Upper lobe of left lung (tissue), 6 donors: Measurements from ENCODE around the gene KISS1R. TPM values are rescaled to one million over a fixed set of nuclear protein-coding genes. Genes with fewer than 3 reads are reported as not detected.

Experiments
- ATAC-seq, 2 donors: fragments of 200-7000 bp; cut with Tn5 transposase; one replicate each; pipeline ENCODE4 v1.9.1; 2022; ENCODE audit warnings: mild to moderate bottlenecking in 2 of 2, moderate library complexity in 2 of 2; ENCODE audit not compliant: low FRiP score in 2 of 2
- DNase-seq, 2 donors: peaks; one replicate each; pipeline ENCODE4 v3.0.0-alpha.2; 2019 to 2020
- H3K27ac ChIP-seq, 4 donors: fragments of 200-600 bp; sonication (generic); one replicate each; pipeline ENCODE4 v1.5.1; 2016 to 2019
- H3K27me3 ChIP-seq, 4 donors: fragments of 200-600 bp; sonication (generic); one replicate each; pipeline ENCODE4 v1.5.1; 2017 to 2019
- H3K36me3 ChIP-seq, 4 donors: fragments of 200-600 bp; sonication (generic); one replicate each; pipeline ENCODE4 v1.5.1; 2016 to 2019
- H3K4me1 ChIP-seq, 4 donors: fragments of 200-600 bp; sonication (generic); one replicate each; pipeline ENCODE4 v1.5.1; 2018 to 2019
- H3K4me3 ChIP-seq, 4 donors: fragments of 200-600 bp; sonication (generic); one replicate each; pipeline ENCODE4 v1.5.1; 2017 to 2019; ENCODE audit warnings: mild to moderate bottlenecking in 2 of 4, moderate library complexity in 1 of 4
- H3K9me3 ChIP-seq, 4 donors: fragments of 200-600 bp; sonication (generic); one replicate each; pipeline ENCODE4 v1.5.1; 2018 to 2019
- CTCF ChIP-seq, 6 experiments: fragments of 450-650 bp in 4 of 6; fragments of 200-600 bp in 2 of 6; sonication (generic) in 2 of 6; IDR thresholded peaks; one replicate each; pipeline ENCODE4 v1.5.1; 2016 to 2019; ENCODE audit warnings: antibody characterized with exemption in 6 of 6
- EP300 ChIP-seq, 4 donors: sonication (generic); formaldehyde crosslinking; IDR thresholded peaks; one replicate each; pipeline ENCODE4 v1.5.1; 2017; ENCODE audit warnings: antibody characterized with exemption in 4 of 4, control low read depth in 2 of 4
- POLR2A ChIP-seq, 4 donors: fragments of 450-650 bp; IDR thresholded peaks; one replicate each; pipeline ENCODE4 v1.5.1; 2016 to 2017; ENCODE audit warnings: antibody characterized with exemption in 4 of 4, mild to moderate bottlenecking in 2 of 4
- POLR2AphosphoS5 ChIP-seq, 2 donors: sonication (generic); formaldehyde crosslinking; IDR thresholded peaks; one replicate each; pipeline ENCODE4 v1.5.1; 2017; ENCODE audit warnings: antibody characterized with exemption in 2 of 2
- WGBS, 2 donors: methylation state at CpG; one replicate each; pipeline ENCODE4 v1.1.5; 2017 to 2018; 5-methylcytosine and 5-hydroxymethylcytosine counted together
- total RNA-seq, 6 donors: library from RNA; depleted of rRNA in 4 of 6; stranded (reverse); fragments of >200 nt in 4 of 6; gene quantifications; one replicate each; pipeline versions ENCODE4 v1.1.0 to v1.2.1, GENCODE V29; 2016 to 2021
- donor health status: DM: no; HTN: no; CAD: no; lungs with moderate emphysema.
- donor health status: DM: no; HTN: yes; CAD: no; lungs with severe emphysema.

The KISS1R gene
- total RNA-seq, 6 donors from 2014 or later = not detected

- no peaks in the 10 kb centered on the region for H3K9me3 ChIP-seq
- peak overlapping the region; percentile 86 to 97 (median 88) for H3K27ac ChIP-seq
- 0% methylated on average over 8 to 21 of the region's 21 CpGs for WGBS, 2 donors
- TF ChIP-seq POLR2AphosphoS5 (IDR thresholded peaks at IDR 0.05) = no peak
- peaks cover 0 to under 1% (median 0%) of the 10 kb centered on the region in 4 donors for H3K27me3 ChIP-seq
- no peak for DNase-seq
- ATAC-seq = no peak
- H3K4me1 ChIP-seq = peaks cover 29 to 47% (median 34%) of the 10 kb centered on the region in 4 donors
- peaks cover 0 to 18% (median 9%) of the 10 kb centered on the region in 4 donors for H3K36me3 ChIP-seq
- H3K4me3 ChIP-seq = peak overlapping the region; percentile 90 to 97 (median 96)
Observed at GRCh38 chr19:926323-926588, 9.1 kb downstream of the KISS1R start.

- Histone ChIP-seq H3K4me3 (peak overlapping the region; percentile 90 to 97 (median 96)), H3K27ac (peak overlapping the region; percentile 86 to 97 (median 88)), H3K9me3 (no peaks in the 10 kb centered on the region), H3K4me1 (peaks cover 29 to 43% (median 34%) of the 10 kb centered on the region in 4 donors), H3K27me3 (no peaks in the 10 kb centered on the region), H3K36me3 (peaks cover 0 to 18% (median 9%) of the 10 kb centered on the region in 4 donors)
- WGBS, 2 donors = 0% methylated on average over 29 to 35 of the region's 52 CpGs
- ATAC-seq = peak; percentile 44 to 54
- DNase-seq = peak; percentile 85 to 92
- no peak for TF ChIP-seq EP300 (IDR thresholded peaks at IDR 0.05)
- TF ChIP-seq CTCF (IDR thresholded peaks at IDR 0.05) = no peak
- no peak for TF ChIP-seq POLR2AphosphoS5 (IDR thresholded peaks at IDR 0.05)
- TF ChIP-seq POLR2A (IDR thresholded peaks at IDR 0.05) = no peak
Observed at GRCh38 chr19:926589-927350, 9.6 kb downstream of the KISS1R start.

- no peak for TF ChIP-seq POLR2AphosphoS5 (IDR thresholded peaks at IDR 0.05)
- TF ChIP-seq EP300 (IDR thresholded peaks at IDR 0.05) = no peak
- no peak for TF ChIP-seq CTCF (IDR thresholded peaks at IDR 0.05)
- no peak for TF ChIP-seq POLR2A (IDR thresholded peaks at IDR 0.05)
- WGBS, 2 donors = 5 to 10% methylated on average over 4 to 5 of the region's 15 CpGs
- Histone ChIP-seq H3K4me1 (peaks cover 30 to 46% (median 39%) of the 10 kb centered on the region in 4 donors), H3K27me3 (no peaks in the 10 kb centered on the region), H3K27ac (peak overlapping the region; percentile 86 to 97 (median 88)), H3K4me3 (peak overlapping the region; percentile 90 to 97 (median 96)), H3K9me3 (no peaks in the 10 kb centered on the region), H3K36me3 (peaks cover 0 to 18% (median 9%) of the 10 kb centered on the region in 4 donors)
- ATAC-seq (no peak), DNase-seq (no peak)
Observed at GRCh38 chr19:927351-927779, 10.2 kb downstream of the KISS1R start.

- Histone ChIP-seq H3K27me3 (no peaks in the 10 kb centered on the region), H3K4me1 (peaks cover 36 to 52% (median 44%) of the 10 kb centered on the region in 4 donors), H3K9me3 (no peaks in the 10 kb centered on the region), H3K27ac (peak overlapping the region; percentile 86 to 97 (median 88)), H3K4me3 (peak overlapping the region in 3 of 4 donors; percentile 90 to 97 (median 97)), H3K36me3 (peaks cover 0 to 18% (median 11%) of the 10 kb centered on the region in 4 donors)
- DNase-seq (no peak), ATAC-seq (peak in 1 of 2 donors; percentile 12)
- 20 to 74% methylated on average over 1 to 7 of the region's 12 CpGs for WGBS, 2 donors
- TF ChIP-seq POLR2A (IDR thresholded peaks at IDR 0.05) (no peak), POLR2AphosphoS5 (IDR thresholded peaks at IDR 0.05) (no peak), EP300 (IDR thresholded peaks at IDR 0.05) (no peak), CTCF (IDR thresholded peaks at IDR 0.05) (no peak)
Observed at GRCh38 chr19:927780-928401, 10.8 kb downstream of the KISS1R start.

GRCh38 chr19:928471-929202, 11.5 kb downstream of the KISS1R start:
- DNase-seq (peak; percentile 79 to 80), ATAC-seq (no peak)
- Histone ChIP-seq H3K4me1 (peaks cover 43 to 59% (median 51%) of the 10 kb centered on the region in 4 donors), H3K27ac (peak overlapping the region in 3 of 4 donors; percentile 86 to 97 (median 88)), H3K36me3 (peaks cover 0 to 18% (median 11%) of the 10 kb centered on the region in 4 donors), H3K27me3 (no peaks in the 10 kb centered on the region), H3K4me3 (no peak overlapping the region), H3K9me3 (no peaks in the 10 kb centered on the region)
- 83 to 86% methylated on average over 12 to 16 of the region's 18 CpGs for WGBS, 2 donors
- no peak for TF ChIP-seq POLR2AphosphoS5 (IDR thresholded peaks at IDR 0.05)
- no peak for TF ChIP-seq POLR2A (IDR thresholded peaks at IDR 0.05)
- TF ChIP-seq EP300 (IDR thresholded peaks at IDR 0.05) = no peak
- TF ChIP-seq CTCF (IDR thresholded peaks at IDR 0.05) = no peak
